GM19467 (cell line): ENCODE results near the gene SLX9.

Experiments used
- ATAC-seq: cut with Tn5 transposase; IDR thresholded peaks from one replicate; pipeline ENCODE4 v1.9.1; 2021; ENCODE audit warnings: mild to moderate bottlenecking, moderate library complexity; ENCODE audit not compliant: unreplicated experiment

SLX9 gene

GRCh38 chr21:44987886-44988606 lies 48.2 kb downstream of the SLX9 start:
- no peak for ATAC-seq

DNA sequence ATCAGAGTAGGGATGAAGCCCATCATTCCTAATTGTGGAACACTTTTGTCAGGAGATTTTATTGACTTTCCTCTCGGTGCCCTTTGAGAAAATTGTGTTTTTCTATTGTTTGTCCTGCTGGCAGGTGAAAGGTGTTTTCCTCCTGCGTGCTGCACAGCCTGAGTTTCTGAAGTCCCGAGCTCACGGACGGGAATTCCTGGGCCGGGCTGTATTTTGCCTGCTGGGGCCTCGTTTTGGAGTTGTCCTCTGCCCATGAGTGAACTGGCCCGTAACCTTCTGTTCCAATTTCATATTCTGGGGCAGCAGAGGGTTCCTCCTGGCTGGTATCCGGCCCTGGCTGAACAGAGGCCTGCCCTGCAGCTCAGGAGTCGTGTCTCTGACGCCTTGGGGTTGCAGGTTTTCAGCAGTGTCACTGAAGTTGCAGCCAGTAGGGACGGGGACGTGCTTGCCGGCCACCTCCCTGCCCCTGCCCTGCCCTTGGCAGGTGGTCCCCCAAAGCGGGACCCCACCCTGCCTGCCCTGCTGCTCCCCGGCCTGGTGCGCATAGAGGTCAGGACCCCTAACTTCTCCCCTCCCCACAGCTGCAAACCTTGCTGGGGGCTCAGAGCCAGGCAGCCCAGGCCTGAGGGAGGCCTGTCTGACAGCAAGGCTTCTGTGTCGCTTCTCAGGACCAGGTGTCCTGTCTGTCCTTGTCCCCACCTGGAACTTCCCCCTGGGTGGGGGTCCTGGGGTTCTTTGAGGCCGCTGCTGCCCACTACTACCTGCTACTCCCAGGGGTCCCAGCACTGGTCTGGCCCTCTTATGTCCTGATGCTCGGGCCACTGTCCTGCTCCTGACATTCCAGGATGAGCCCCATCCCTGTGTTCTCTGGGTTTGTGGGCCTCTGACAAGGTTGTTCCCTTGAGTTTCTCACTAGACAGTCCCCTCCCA lies 49.0 kb downstream of the SLX9 start:
- no peak for ATAC-seq

DNA sequence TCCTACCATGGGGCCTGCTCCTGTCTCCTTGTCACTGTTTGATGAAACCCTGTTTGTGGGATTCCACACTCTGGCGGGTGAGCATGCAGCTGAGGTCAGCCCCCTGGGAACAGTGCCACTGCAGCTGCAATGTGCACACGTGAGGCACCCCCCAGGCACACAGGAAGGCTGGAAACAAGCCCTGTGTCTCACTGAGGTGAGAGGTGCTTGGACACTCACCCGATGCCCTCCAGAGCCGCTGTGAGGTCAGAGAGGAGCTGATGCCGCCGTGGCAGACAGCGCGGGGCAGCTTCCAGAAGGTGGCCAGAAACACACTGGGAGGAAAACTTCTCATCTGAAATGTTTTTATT lies 49.7 kb downstream of the SLX9 start:
- ATAC-seq, result no peak

DNA sequence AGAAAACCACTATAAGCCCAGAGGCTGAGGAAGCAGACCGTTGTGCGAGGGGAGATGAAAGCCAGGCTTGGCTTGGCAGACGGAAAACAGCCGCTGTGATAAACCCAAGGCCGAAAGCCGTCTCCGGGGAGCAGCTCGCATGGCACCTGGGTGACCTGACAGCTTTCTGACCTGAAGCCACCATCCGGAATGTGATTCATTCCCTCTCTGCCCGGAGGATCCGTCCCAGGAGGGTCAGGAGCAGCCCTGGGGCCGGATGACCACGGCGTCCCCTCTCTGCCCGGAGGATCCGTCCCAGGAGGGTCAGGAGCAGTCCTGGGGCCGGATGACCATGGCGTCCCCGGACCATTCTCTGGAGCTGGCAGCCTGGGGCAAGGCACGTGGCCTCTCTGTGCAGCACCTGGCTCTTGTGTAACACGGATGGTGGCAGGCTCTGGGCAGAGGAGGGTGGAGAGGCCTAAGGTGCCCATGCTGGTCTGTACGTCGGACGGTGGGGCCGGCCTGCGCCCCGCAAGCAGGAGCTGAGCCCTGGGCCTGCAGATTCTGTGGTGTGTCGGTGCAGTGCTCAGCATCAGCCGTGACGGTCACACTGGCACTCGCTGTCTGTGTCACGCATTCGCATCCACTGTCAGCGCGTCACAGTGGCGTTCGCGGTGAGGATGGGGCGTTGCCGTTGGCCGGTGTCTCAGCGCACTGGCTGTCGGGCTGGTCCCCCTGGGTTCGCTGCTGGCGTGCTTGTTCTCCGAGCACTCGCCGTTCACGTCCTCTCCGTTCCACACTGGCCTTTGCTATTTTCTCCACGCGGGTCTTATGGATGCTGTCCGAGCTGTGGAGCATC lies 50.3 kb downstream of the SLX9 start:
- ATAC-seq, result no peak

DNA sequence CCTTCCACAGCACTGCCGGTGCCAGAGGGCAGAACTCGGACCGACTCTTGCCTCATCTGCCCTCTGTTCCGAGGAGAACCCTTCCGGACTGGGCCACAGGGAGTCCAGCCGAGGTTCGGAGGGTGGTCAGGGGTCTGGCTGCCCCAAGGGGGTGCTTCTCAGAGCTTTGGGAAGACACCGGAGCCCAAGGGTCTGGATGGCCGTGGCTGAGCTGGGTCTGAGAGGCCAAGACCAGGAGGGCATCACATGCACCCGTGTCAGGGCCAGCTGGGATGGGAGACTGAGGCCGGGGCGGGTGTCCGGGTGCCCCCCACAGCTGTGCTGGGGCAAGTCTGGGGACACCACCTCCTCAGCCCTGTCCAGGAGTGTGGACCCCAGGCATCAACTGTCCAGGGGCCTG lies 51.1 kb downstream of the SLX9 start:
- no peak for ATAC-seq

- no peak for ATAC-seq
Measured at GRCh38 chr21:44991538-44992483, 52.0 kb downstream of the SLX9 start.

DNA sequence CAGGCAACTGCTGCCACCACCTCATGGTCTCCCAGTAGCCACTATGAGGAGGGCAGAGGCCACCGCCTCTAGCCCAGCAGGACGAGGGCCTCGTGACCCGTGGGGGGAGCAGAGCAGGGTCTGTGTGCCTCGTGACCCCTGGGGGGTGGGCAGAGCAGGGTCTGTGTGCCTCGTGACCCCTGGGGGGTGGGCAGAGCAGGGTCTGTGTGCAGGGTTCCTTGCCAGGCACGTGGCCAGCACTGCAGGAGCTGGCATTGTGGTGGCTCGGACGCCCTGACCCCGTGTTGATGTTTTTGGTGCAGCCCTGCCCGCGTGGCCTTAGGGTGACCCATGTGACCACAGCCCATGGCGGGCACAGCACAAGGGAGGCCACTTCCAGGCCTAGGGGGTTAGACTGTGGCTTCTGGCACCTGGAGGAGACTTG lies 52.8 kb downstream of the SLX9 start:
- no peak for ATAC-seq

DNA sequence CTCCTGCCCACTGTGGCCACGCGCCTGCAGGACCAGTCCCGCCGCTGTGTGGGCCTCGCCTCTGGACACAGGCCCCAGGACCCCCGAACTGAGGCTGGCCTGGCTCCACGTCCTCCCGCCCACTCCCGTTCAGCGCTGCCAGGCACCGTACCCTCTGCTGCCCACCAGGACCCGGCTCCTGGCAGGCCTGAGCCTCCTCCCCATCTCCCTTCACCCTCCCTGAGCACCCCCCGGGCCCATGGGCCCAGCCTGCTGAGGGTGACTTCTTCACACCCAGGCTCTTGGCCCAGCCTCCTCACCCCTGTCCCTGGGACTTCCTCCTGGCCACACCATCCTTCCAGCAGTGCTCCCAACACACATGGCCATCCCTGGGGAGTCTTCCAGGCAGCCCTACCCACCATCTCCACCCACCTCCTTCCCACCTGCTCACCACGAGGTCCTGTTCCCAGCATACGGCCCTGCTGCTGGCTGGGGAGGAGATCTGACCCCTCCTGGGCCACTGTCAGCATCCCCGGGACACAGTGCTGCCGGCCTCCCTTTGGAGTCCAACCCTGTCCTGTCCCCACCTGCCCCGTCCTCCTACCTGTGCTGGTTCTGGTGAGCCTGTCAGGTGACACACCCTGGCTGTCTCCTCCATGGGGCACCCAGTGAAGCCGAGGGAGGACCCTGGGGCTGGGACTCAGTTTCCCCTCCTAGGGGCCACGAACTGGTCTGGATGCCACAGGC lies 53.7 kb downstream of the SLX9 start:
- ATAC-seq, result no peak

DNA sequence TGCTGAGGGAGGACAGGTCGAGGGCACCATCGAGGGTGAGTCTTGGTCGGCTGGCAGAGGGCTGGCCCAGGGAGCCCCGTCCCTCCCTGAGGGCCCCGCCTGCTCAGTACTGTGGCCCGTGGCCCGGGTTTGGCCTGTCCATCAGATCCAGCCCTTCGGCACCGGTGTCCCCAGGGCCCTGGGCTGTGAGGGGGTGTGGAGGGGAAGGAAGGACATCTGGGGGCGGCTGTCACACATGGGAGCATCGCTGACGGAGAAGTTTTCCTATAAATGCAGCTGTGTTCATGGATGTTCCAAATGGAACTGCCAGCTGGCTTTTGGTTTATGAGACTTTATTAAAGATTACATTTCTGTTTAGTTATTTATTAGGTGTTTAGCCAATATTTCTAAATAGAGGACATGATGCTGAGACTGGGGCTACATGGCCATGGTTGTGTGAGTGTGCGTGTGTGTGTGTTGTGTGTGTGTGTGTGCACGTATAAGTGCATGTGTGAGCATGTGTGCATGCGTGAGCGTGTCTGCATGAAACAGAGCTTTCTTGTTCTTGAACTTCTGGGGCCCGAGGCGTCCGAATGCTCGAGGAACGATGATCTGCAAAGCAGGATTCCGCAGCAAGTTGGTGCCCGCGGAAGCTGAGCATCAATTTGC lies 54.3 kb downstream of the SLX9 start:
- no peak for ATAC-seq

DNA sequence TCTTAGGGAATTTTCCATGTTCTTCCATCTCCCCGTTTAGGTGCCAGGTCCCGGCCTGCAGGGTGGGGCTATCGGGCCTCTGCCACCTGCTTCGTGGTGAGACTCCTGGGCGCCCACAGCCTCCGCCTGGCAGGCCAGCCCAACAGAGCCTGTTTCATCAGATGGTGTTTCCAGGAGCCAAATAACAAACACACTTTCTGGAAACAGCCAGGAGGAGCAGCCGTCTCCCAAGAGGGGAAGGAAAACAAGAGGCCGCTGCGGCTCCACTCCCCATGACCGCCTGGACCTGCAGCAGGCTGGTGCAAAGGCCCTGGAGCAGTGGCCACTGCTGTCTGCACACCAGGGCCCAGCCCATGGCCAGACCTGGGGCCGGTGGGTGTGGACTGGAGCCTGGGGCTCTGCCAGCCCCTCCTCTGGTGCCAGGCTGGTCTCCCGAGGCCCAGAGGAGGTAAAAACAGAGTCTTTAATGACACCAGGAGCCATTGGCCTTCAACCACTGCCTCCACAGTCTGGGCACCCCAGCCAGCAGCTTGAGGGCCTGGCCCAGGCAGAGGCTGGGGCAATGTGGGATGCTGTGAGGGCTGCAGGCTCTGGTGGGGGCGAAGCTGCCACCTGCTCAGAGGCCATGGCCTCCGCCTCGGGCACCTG lies 55.0 kb downstream of the SLX9 start:
- ATAC-seq, result no peak

DNA sequence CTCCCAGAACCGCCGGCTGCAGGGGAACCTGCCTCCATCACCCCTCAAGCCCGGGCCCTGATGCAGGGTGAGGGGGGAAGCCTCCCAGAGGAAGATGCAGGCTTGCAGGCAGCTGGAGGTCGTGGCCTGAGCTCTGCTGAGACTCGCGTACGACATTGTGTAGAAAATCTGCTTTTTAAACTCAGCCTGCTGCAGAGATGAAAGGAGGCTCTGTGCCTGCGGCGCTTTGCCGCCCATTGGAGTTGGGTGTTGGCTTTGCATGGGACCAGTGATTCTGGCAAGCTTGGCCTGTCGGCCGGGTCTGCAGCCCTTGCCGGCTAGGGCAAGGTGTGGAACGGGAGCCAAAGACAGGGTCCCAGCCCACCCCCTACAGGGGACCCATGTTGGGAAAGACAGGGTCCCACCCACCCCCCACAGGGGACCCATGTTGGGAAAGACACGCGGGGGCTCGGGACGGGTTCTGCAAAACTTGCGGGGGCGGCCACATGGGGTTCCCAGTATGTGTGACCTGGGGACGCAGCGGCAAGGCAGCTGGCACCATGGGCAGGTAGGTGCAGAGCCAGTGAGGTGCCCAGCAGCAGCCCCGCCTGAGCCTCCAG lies 55.6 kb downstream of the SLX9 start:
- no peak for ATAC-seq

GRCh38 chr21:44996096-44996495 lies 56.3 kb downstream of the SLX9 start:
- no peak for ATAC-seq

DNA sequence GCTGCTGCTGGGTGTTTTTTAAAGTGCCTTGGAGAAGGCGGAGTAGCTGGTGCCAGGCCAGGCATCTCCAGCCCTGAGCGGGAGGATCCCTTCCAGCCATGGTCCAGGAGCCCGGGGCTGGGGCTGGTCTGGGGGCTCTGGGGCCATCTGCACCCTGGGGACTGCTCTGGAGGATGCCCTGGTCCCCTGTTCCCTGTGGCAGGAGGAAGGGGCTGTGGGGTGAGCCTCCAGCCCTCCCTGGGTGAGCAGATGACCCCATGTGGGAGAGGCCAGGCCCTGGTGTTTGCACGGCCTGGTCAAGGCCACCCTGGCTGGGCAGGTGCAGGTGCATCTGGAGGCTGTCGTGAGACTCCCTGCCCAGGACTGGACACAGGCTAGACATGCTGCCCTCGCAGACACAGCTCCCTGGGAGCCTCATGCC lies 56.7 kb downstream of the SLX9 start:
- no peak for ATAC-seq

DNA sequence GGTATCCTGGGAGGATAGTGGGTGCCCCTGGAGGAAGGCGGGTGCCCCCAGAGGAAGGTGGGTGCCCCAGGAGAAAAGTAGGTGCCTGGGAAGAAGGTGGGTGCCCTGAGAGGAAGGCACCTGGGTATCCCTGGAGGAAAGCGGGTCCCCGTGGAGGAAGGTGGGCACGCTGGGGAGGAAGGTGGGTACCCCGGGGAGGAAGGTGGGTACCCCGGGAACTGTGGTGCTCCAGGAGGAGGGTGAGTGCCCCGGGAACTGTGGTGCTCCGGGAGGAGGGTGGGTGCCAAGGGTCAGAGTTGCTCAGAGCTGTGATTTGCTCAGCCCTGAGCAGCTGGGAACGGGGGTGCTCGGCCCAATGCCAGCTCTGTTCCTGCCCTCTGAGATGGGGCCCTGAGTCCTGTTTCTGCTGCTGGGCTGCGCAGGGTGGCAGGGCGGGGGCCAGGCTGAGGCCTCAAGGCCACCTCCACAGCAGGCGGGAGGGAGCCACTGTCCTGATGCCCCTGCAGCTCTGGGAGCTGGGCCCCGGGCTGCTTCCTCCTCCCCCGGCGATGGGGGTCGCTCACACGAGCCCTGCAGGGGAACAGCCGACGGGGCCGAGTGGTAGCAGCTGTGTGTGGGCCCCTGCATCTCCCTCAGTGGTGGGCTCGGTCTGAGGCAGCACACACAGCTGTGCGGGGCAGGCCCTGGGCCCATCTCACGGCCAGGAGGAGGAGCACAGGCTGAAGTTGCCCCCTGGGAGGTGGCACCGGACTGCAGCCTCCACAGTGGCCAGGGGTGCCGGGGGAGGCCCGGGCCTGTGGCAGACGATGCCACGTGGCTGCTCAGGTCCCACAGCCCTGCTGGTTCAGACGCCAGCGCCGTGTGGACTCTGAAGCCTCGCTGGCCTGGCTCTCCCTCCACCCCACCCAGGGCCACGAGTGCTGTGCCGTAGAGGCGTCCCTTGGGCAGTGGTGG lies 57.4 kb downstream of the SLX9 start:
- ATAC-seq, result no peak

DNA sequence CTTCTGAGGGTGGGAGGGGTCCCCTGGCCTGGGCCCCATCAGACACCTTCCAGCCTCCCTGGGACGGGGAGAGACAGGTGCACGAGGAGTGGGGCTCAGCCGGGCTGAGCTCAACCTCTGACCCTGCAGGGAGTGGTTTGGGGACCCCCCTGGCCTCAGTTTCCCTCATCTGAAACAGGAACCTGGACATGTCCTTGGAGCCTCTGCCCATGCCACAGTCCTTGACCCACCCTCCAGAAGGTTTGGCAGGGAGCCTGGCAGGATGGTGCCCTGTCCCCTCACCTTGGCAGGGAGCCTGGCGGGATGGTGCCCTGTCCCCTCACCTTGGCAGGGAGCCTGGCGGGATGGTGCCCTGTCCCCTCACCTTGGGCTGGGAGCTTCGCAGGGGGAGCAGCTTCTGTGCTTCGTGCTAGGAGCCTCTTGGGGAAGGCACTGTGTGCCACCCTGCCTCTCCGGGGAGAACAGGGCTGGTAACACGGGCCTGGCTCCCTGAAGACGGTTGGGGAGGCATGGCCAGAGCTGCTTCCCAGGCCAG lies 58.3 kb downstream of the SLX9 start:
- no peak for ATAC-seq

DNA sequence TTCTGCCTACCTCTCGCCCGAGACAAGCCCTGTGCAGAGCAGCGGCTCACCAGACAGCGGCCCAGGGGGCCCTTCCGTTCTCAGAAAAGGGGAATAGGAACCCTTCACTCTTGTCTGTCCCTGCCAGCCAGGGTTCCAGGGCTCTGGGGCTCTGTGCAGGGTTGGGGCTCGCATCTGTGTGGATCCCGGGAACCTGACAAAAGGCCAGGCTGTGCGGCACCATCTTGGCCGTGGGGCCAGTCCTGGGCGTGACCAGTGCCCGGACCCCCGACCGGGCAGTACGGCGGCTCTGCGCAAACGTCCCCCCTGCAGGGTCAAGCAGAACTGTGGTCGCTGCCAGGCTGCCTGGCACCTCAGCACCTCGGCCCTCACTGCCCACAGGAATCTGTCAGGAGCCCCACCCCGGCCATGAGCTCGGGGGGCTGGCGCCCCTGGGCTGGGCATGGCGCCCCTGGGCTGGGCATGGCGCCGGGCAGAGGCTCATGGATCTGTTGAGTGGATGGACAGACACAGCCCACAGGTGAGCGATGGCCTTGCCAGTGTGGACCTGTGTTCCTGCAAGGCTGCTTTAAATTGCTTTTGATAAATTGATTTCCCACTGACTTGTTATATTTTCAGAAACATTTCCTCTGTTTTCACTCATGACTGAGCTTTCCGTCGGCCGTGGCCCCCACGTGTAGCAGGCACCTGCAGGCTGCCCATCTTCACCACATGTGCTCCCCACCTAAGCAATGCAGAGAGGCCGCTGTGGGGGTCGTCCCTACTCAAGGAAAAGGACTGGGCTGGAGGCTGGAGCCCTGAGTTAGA lies 59.0 kb downstream of the SLX9 start:
- ATAC-seq, result no peak
